ENCODE results near the gene CCR5AS.
"Not testable (repeated sequence)": the region's sequence is repeated elsewhere in the genome, so short reads cannot be mapped to it uniquely, and the experiment has no call there.

The CCR5AS gene

DNA sequence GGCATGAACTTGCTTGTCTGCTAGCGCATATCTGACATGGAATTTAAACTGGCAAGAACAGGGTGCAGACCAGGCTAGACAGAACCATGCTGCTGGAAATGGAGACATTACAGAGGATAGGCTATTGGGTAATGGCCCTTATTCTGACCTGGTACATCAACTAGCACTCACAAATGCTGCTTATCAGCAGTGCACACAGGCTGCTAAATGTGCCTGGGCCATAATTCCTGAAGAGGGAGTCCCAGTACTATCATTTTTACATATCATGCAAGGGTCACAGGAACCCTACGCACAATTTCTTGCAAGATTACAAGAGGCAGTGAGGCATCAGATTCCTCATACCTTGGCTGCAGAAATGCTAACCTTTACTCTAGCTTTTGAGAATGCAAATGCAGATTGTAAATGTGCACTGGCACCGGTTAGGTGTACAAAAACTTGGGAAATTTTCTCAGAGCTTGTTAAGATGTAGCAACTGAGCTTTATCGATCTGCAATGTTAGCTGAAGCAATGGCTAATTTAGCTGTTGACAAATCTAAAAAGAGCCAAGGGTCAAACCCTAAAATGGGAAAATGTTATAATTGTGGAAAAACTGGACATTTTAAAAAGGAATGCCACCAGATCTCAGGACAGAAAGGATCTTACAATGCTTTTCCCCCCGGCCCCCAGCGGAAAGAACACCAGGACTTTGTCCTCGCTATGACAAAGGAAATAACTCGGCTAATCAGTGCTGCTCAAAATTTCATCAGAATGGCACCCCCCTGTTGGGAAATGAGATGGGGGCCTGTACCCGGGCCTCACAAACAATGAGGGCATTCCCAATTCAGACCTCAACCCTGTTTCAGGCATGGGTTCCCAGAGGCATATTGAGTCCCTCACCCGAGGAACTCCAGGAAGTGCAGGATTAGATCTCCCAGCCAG, 21.3 kb upstream of the CCR5AS start:
- Histone ChIP-seq H3K4me1 (no peaks in the 10 kb centered on the region), H3K36me3 (no peaks in the 10 kb centered on the region), H3K4me3 (no peak overlapping the region), H3K27me3 (no peaks in the 10 kb centered on the region), H3K9me3 (no peaks in the 10 kb centered on the region), H3K27ac (no peak overlapping the region)
- TF ChIP-seq POLR2A (IDR thresholded peaks at IDR 0.05) (no peak), CTCF (IDR thresholded peaks at IDR 0.05) (no peak)
- DNase-seq = no peak
- intact Hi-C loops (cut with DNase I; ENCODE audit: low total_unique reads) = no loop called here

- DNase-seq; intact Hi-C loops (cut with DNase I; ENCODE audit: low total_unique reads); H3K27ac ChIP-seq; H3K27me3 ChIP-seq; H3K4me1 ChIP-seq; H3K9me3 ChIP-seq; H3K4me3 ChIP-seq; H3K36me3 ChIP-seq: not testable (repeated sequence)
Observed at GRCh38 chr3:46427404-46427803, 20.5 kb upstream of the CCR5AS start.

- H3K27me3 ChIP-seq; intact Hi-C loops (cut with DNase I; ENCODE audit: low total_unique reads); H3K4me3 ChIP-seq; H3K27ac ChIP-seq; H3K9me3 ChIP-seq; H3K36me3 ChIP-seq; DNase-seq; H3K4me1 ChIP-seq: not testable (repeated sequence)
Observed at GRCh38 chr3:46426476-46426875, 19.6 kb upstream of the CCR5AS start.

GRCh38 chr3:46423588-46423987, 16.7 kb upstream of the CCR5AS start:
- Histone ChIP-seq H3K27ac (no peak overlapping the region), H3K4me3 (no peak overlapping the region), H3K36me3 (no peaks in the 10 kb centered on the region), H3K27me3 (no peaks in the 10 kb centered on the region), H3K4me1 (no peaks in the 10 kb centered on the region), H3K9me3 (no peaks in the 10 kb centered on the region)
- intact Hi-C loops (cut with DNase I; ENCODE audit: low total_unique reads) = no loop called here
- TF ChIP-seq CTCF (IDR thresholded peaks at IDR 0.05) (no peak), POLR2A (IDR thresholded peaks at IDR 0.05) (no peak)
- DNase-seq = no peak

DNA sequence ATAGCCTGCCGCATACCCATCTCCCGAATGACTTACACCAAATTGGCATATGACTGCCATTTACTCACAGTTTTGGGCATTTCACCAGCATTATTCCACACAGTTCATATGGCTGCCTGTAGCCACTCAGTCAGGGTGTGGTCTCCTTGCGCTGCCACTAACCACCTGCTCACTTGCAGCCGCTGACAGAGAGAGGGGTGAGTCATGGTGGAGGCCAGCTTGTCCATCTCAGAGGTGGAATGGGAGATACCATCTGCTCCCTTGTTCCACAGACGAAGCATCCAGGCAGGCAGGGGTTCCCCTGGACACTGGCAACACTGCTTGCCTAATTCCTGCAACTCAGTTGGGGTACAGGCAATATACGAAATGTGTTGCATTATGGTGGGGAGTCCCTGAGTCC, 15.8 kb upstream of the CCR5AS start:
- H3K27me3 ChIP-seq = no peaks in the 10 kb centered on the region
- no peaks in the 10 kb centered on the region for H3K4me1 ChIP-seq
- no peaks in the 10 kb centered on the region for H3K9me3 ChIP-seq
- no peak for TF ChIP-seq CTCF (IDR thresholded peaks at IDR 0.05)
- TF ChIP-seq POLR2A (IDR thresholded peaks at IDR 0.05) = no peak
- H3K36me3 ChIP-seq = no peaks in the 10 kb centered on the region
- H3K4me3 ChIP-seq = no peak overlapping the region
- DNase-seq = no peak
- H3K27ac ChIP-seq = no peak overlapping the region
- intact Hi-C loops (cut with DNase I; ENCODE audit: low total_unique reads) = no loop called here

DNA sequence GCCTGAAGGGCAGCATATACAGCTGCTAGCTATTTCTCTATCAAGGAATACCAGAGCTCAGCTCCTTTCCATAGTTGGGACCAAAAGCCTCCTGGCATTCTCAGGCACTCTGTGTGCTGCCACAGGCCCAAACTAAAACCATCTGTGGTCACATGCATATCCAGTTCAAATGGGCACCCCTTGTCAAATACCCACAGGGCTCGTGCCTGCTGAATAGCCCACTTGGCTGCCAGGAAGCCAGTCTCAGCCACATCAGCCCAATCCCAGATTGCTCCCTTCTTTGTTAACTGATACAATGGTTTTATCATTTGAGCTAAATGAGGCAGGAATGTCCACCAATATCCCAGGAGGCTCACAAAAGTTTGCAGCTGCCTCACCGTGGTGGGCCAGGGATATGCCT, 14.1 kb upstream of the CCR5AS start:
- Histone ChIP-seq H3K4me1 (no peaks in the 10 kb centered on the region), H3K27me3 (no peaks in the 10 kb centered on the region), H3K4me3 (no peak overlapping the region), H3K36me3 (no peaks in the 10 kb centered on the region), H3K27ac (no peak overlapping the region), H3K9me3 (no peaks in the 10 kb centered on the region)
- intact Hi-C loops (cut with DNase I; ENCODE audit: low total_unique reads) = no loop called here
- DNase-seq = no peak
- no peak for TF ChIP-seq CTCF (IDR thresholded peaks at IDR 0.05)
- no peak for TF ChIP-seq POLR2A (IDR thresholded peaks at IDR 0.05)

All from uterus (tissue), 3 donors.